NCI-H446 treated with DMSO at 0.1 percent for 48 hours (cell line): ENCODE measurements around the gene ZG16.

ENCODE experiments used
- DNase-seq: peaks from one replicate; lab custom pipeline; 2025; lab: John Stamatoyannopoulos, UW

The ZG16 gene

GRCh38 chr16:29825145-29826044 lies 47.3 kb downstream of the ZG16 start:
- DNase-seq: peak; percentile 94

GRCh38 chr16:29826342-29826695 lies 48.3 kb downstream of the ZG16 start:
- no peak for DNase-seq

- no peak for DNase-seq
Observed at GRCh38 chr16:29830774-29831173, 52.7 kb downstream of the ZG16 start.

GRCh38 chr16:29831490-29831889 lies 53.4 kb downstream of the ZG16 start:
- DNase-seq: no peak
